NCI-H748 (cell line): ENCODE results near the gene PCCA.
"Not testable (repeated sequence)": the region's sequence is repeated elsewhere in the genome, so short reads cannot be mapped to it uniquely, and the experiment has no call there.

Source experiments
- DNase-seq: peaks from one replicate; lab custom pipeline; 2025; ENCODE audit not compliant: unreplicated experiment; lab: John Stamatoyannopoulos, UW

Gene PCCA

GRCh38 chr13:100301418-100301817 lies 212.5 kb downstream of the PCCA start:
- DNase-seq: peak; percentile 96

DNA sequence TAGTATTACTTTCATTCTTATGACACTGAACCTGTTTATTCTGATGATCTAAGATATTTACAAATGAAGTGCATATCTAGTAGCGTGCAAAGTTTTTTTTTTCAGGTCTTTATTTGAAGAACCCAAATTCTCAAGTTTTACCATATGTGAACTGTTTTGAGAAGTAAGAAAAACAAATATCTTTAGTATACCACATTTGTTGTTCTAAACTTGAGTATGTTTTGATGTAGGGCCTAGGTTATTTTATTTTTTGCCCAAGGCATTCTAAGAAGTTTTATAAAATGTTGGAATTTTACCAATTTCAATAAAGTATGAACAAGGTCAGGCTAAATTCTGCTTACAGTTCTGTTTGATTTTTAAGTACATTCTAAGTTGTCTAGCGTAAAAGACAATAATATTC lies 213.5 kb downstream of the PCCA start:
- no peak for DNase-seq

- peak; percentile 92 for DNase-seq
Measured at GRCh38 chr13:100304229-100304628, 215.3 kb downstream of the PCCA start.

GRCh38 chr13:100305398-100305797 lies 216.5 kb downstream of the PCCA start:
- DNase-seq: no peak

GRCh38 chr13:100306030-100306429 lies 217.1 kb downstream of the PCCA start:
- peak; percentile 95 for DNase-seq

GRCh38 chr13:100306434-100306999 lies 217.6 kb downstream of the PCCA start:
- DNase-seq: peak; percentile 63

DNA sequence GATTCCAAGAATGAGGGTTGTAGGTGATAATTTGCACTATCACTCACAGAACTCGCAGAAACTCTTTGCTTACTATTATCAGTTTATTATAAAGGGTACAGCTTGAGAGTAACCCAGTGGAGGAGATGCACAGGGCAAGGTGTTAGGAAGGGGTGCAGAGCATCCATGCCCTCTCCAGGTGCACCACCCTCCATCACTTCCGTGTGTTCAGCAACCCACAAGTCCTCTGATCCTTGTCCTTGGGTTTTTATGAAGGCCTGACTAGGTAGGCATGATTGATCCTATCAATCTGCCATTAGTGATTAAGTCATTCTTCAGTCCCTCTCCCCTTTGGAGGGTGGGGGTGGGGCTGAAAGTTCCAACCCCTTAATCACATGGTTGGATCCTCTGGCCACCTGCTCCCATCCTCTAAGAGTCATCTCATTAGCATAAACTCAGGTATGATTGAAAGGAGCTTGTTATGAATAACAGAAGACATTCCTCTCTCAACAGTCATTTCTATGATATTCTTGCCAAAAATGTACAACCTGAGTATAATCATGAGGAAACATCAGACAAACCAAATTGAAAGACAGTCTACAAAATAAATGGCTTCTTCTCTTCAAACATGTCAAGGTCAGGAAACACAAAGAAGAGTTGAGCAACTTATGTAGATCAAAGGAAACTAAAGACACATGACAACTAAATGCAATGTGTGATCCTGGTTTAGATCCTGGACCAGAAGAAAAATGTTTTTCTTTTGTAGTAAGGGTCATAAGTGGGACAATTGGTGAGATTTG lies 225.4 kb downstream of the PCCA start:
- DNase-seq: no peak

GRCh38 chr13:100315522-100315921 lies 226.6 kb downstream of the PCCA start:
- no peak for DNase-seq

DNA sequence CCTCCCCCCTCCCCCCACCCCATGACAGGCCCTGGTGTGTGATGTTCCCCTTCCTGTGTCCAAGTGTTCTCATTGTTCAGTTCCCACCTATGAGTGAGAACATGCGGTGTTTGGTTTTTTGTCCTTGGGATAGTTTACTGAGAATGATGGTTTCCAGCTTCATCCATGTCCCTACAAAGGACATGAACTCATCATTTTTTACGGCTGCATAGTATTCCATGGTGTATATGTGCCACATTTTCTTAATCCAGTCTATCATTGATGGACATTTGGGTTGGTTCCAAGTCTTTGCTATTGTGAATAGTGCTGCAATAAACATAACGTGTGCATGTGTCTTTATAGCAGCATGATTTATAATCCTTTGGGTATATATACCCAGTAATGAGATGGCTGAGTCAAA lies 229.6 kb downstream of the PCCA start:
- not testable (repeated sequence) for DNase-seq

GRCh38 chr13:100323937-100324336 lies 235.0 kb downstream of the PCCA start:
- peak; percentile 10 for DNase-seq

DNA sequence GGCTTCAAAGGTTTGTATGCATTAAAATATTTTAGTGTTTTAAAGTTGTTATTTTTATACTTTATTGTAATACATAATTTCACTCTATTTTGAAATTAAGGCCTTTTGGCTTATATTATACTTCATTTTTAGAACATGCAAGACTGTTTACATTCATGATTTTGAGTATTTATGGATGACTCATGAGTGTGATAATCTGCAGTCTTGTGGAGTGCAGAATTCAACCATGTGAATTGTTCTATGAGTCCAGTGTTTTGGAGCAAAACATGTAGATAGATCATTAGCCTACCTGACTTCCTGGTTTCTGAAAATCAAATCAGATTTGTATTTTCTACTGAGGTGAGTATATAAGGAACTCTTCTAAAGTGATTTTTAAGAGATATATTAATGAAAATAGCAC lies 241.8 kb downstream of the PCCA start:
- no peak for DNase-seq

- no peak for DNase-seq
Measured at GRCh38 chr13:100333141-100333540, 244.2 kb downstream of the PCCA start.

GRCh38 chr13:100334214-100334613 lies 245.3 kb downstream of the PCCA start:
- DNase-seq: no peak

- DNase-seq: no peak
Measured at GRCh38 chr13:100336795-100337516, 248.1 kb downstream of the PCCA start.

DNA sequence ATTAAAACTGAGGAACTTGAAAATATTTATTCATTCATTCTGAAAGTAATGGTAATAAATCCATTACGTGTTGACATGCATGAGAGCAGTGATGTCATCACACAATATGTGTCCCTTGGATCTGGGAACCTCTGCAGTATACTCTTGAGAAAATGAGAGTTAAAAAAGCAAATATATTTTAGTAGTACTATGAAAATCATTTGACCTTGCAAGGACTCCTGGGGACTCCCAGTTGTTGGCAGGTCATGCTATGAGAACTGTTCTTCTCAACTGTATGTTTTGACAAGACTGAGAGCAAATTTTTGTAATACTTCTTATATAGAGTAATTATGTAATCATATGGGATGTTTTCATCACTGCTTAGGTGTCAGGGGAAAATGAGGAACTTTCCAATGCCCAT lies 249.4 kb downstream of the PCCA start:
- DNase-seq: no peak

GRCh38 chr13:100339411-100339940 lies 250.6 kb downstream of the PCCA start:
- DNase-seq: no peak

- DNase-seq: no peak
Measured at GRCh38 chr13:100340865-100341264, 252.0 kb downstream of the PCCA start.

GRCh38 chr13:100341327-100341726 lies 252.4 kb downstream of the PCCA start:
- no peak for DNase-seq

- DNase-seq: no peak
Measured at GRCh38 chr13:100344544-100344943, 255.7 kb downstream of the PCCA start.

GRCh38 chr13:100347968-100348367 lies 259.1 kb downstream of the PCCA start:
- DNase-seq: peak; percentile 92

DNA sequence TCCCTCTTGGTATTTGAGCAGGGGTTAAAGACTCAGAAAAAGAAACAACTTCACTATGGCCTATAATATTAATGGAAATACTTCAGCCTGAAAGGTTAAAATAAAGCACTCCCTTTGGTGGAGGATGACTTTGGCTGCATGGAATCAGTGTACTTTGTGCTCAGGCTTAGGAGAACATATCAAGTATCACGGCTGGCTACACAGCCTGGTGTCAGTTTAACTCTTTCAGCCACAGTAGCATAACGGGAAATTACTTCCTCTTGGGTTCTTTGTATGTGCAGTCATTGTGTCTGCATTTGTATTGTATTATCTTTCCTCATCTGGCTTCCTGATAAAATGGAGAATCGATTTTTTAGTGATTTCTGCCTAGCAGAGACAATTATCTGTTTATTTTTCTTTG lies 260.7 kb downstream of the PCCA start:
- peak; percentile 89 for DNase-seq

GRCh38 chr13:100350601-100351000 lies 261.7 kb downstream of the PCCA start:
- peak; percentile 74 for DNase-seq
